ENCODE data around the gene BOLL.

Gene BOLL

GRCh38 chr2:197804758-197805714, 19.9 kb upstream of the BOLL start:
- peak overlapping the region; percentile 40 for H3K4me3 ChIP-seq (replicated peaks; ENCODE audit: low read depth, low read length)
- no peak for TF ChIP-seq CTCF (IDR thresholded peaks at IDR 0.05; ENCODE audit: low read depth, low read length, missing control alignments)
- no peak for DNase-seq (ENCODE audit: extremely low read depth, low read depth)

- peak; percentile 25 for DNase-seq (ENCODE audit: extremely low read depth, low read depth)
- peak within 1 kb of the TSS; percentile 40 for H3K4me3 ChIP-seq (replicated peaks; ENCODE audit: low read depth, low read length)
These were observed 19.1 kb upstream of the BOLL start, which contains the start of gene PLCL1 for GRCh38 chr2:197804049-197804757. Gene PLCL1 (plus strand): TSS chr2:197804593.

GRCh38 chr2:197803033-197803444, 17.9 kb upstream of the BOLL start:
- no peak for DNase-seq (ENCODE audit: extremely low read depth, low read depth)
- peak; percentile 59 for TF ChIP-seq CTCF (IDR thresholded peaks at IDR 0.05; ENCODE audit: low read depth, low read length, missing control alignments)
- no peak overlapping the region for H3K4me3 ChIP-seq (replicated peaks; ENCODE audit: low read depth, low read length)

More at GRCh38 chr2:197804049-197804757, 19.1 kb upstream of the BOLL start, which contains the start of gene PLCL1:
- no peak for TF ChIP-seq CTCF (IDR thresholded peaks at IDR 0.05; ENCODE audit: low read depth, low read length, missing control alignments)

GRCh38 chr2:197801033-197801432, 15.9 kb upstream of the BOLL start:
- no peak for DNase-seq (ENCODE audit: extremely low read depth, low read depth)
- no peak overlapping the region for H3K4me3 ChIP-seq (replicated peaks; ENCODE audit: low read depth, low read length)
- TF ChIP-seq CTCF (IDR thresholded peaks at IDR 0.05; ENCODE audit: low read depth, low read length, missing control alignments): no peak

- TF ChIP-seq CTCF (IDR thresholded peaks at IDR 0.05; ENCODE audit: low read depth, low read length, missing control alignments): no peak
- DNase-seq (ENCODE audit: extremely low read depth, low read depth): no peak
- H3K4me3 ChIP-seq (replicated peaks; ENCODE audit: low read depth, low read length): no peak overlapping the region
These were observed 15.0 kb upstream of the BOLL start for GRCh38 chr2:197800091-197800490.

GRCh38 chr2:197799068-197799467, 13.9 kb upstream of the BOLL start:
- no peak for DNase-seq (ENCODE audit: extremely low read depth, low read depth)
- TF ChIP-seq CTCF (IDR thresholded peaks at IDR 0.05; ENCODE audit: low read depth, low read length, missing control alignments): no peak
- no peak overlapping the region for H3K4me3 ChIP-seq (replicated peaks; ENCODE audit: low read depth, low read length)

Measured in HFF-Myc (cell line).